Stomach smooth muscle (tissue), 2 donors: ENCODE data around the gene RALY.

Experiments
- H3K27ac ChIP-seq: one replicate; pipeline ENCODE4 v1.7.0; 2013; ENCODE audit warnings: mild to moderate bottlenecking, low read length, inconsistent platforms
- H3K27me3 ChIP-seq, 2 donors: one replicate each; pipeline ENCODE4 v1.7.0; 2013; ENCODE audit warnings: low read length in 2 of 2; ENCODE audit not compliant: insufficient read depth in 2 of 2, control insufficient read depth in 1 of 2
- H3K36me3 ChIP-seq, 2 donors: one replicate each; pipeline ENCODE4 v1.7.0; 2013; ENCODE audit warnings: low read length in 2 of 2; ENCODE audit not compliant: control insufficient read depth in 2 of 2, insufficient read depth in 2 of 2
- H3K4me1 ChIP-seq: one replicate; pipeline ENCODE4 v1.7.0; 2013; ENCODE audit warnings: low read length; ENCODE audit not compliant: control insufficient read depth, insufficient read depth
- H3K4me3 ChIP-seq, 2 donors: one replicate each; pipeline ENCODE4 v1.7.0; 2013; ENCODE audit warnings: low read length in 2 of 2
- H3K9ac ChIP-seq, 2 donors: one replicate each; pipeline ENCODE4 v1.7.0; 2013; ENCODE audit warnings: low read length in 2 of 2, mild to moderate bottlenecking in 1 of 2
- H3K9me3 ChIP-seq, 2 donors: one replicate each; pipeline ENCODE4 v1.7.0; 2013; ENCODE audit warnings: low read length in 2 of 2; ENCODE audit not compliant: control insufficient read depth in 2 of 2
- donor health status: healthy.
- donor health status: Pancreatic carcinoma.

RALY gene

GRCh38 chr20:34030456-34030855 is 36.7 kb downstream of the RALY start:
- H3K9ac ChIP-seq: no peak overlapping the region
- H3K27ac ChIP-seq: no peak overlapping the region
- H3K9me3 ChIP-seq: no peaks in the 10 kb centered on the region
- H3K4me3 ChIP-seq: no peak overlapping the region
- peaks cover 7 to 11% of the 10 kb centered on the region in 2 donors for H3K36me3 ChIP-seq
- H3K27me3 ChIP-seq: no peaks in the 10 kb centered on the region
- H3K4me1 ChIP-seq: peaks cover 9% of the 10 kb centered on the region

GRCh38 chr20:34033903-34034302 is 40.2 kb downstream of the RALY start:
- peaks cover 7 to 11% of the 10 kb centered on the region in 2 donors for H3K36me3 ChIP-seq

GRCh38 chr20:34037121-34037520 is 43.4 kb downstream of the RALY start:
- Histone ChIP-seq H3K27me3 (no peaks in the 10 kb centered on the region), H3K4me1 (peaks cover 11% of the 10 kb centered on the region), H3K27ac (no peak overlapping the region), H3K4me3 (no peak overlapping the region), H3K36me3 (peaks cover 4 to 7% of the 10 kb centered on the region in 2 donors), H3K9ac (no peak overlapping the region), H3K9me3 (no peaks in the 10 kb centered on the region)

More at GRCh38 chr20:34033903-34034302, 40.2 kb downstream of the RALY start:
- Histone ChIP-seq H3K4me3 (no peak overlapping the region), H3K9ac (no peak overlapping the region), H3K9me3 (no peaks in the 10 kb centered on the region), H3K4me1 (peaks cover 6% of the 10 kb centered on the region), H3K27ac (no peak overlapping the region), H3K27me3 (no peaks in the 10 kb centered on the region)

- no peak overlapping the region for H3K4me3 ChIP-seq
- H3K9ac ChIP-seq: no peak overlapping the region
- H3K27ac ChIP-seq: no peak overlapping the region
- peaks cover 4 to 7% of the 10 kb centered on the region in 2 donors for H3K36me3 ChIP-seq
- H3K9me3 ChIP-seq: no peaks in the 10 kb centered on the region
- no peaks in the 10 kb centered on the region for H3K27me3 ChIP-seq
- peaks cover 11% of the 10 kb centered on the region for H3K4me1 ChIP-seq
Measured at GRCh38 chr20:34037767-34038166, 44.1 kb downstream of the RALY start.

GRCh38 chr20:34040300-34040995 is 46.7 kb downstream of the RALY start:
- Histone ChIP-seq H3K27me3 (no peaks in the 10 kb centered on the region), H3K9me3 (no peaks in the 10 kb centered on the region), H3K4me3 (no peak overlapping the region), H3K9ac (no peak overlapping the region), H3K4me1 (peaks cover 19% of the 10 kb centered on the region), H3K36me3 (peaks cover 0 to 2% of the 10 kb centered on the region in 2 donors), H3K27ac (no peak overlapping the region)

- peaks cover 0 to 2% of the 10 kb centered on the region in 2 donors for H3K36me3 ChIP-seq
- H3K9me3 ChIP-seq: no peaks in the 10 kb centered on the region
- no peaks in the 10 kb centered on the region for H3K27me3 ChIP-seq
- no peak overlapping the region for H3K4me3 ChIP-seq
- no peak overlapping the region for H3K9ac ChIP-seq
- H3K27ac ChIP-seq: no peak overlapping the region
- H3K4me1 ChIP-seq: peaks cover 24% of the 10 kb centered on the region
Measured at GRCh38 chr20:34041226-34041625, 47.5 kb downstream of the RALY start.

- H3K9me3 ChIP-seq: no peaks in the 10 kb centered on the region
- no peak overlapping the region for H3K9ac ChIP-seq
- no peak overlapping the region for H3K27ac ChIP-seq
- H3K4me1 ChIP-seq: peaks cover 21% of the 10 kb centered on the region
- H3K36me3 ChIP-seq: peaks cover 0 to 2% of the 10 kb centered on the region in 2 donors
- no peak overlapping the region for H3K4me3 ChIP-seq
- H3K27me3 ChIP-seq: no peaks in the 10 kb centered on the region
Measured at GRCh38 chr20:34042262-34042661, 48.6 kb downstream of the RALY start.

GRCh38 chr20:34043025-34043424 is 49.3 kb downstream of the RALY start:
- Histone ChIP-seq H3K36me3 (peaks cover 0 to 2% of the 10 kb centered on the region in 2 donors), H3K4me3 (no peak overlapping the region), H3K9me3 (no peaks in the 10 kb centered on the region), H3K4me1 (peaks cover 18% of the 10 kb centered on the region), H3K27ac (no peak overlapping the region), H3K9ac (no peak overlapping the region), H3K27me3 (no peaks in the 10 kb centered on the region)

GRCh38 chr20:34045294-34045693 is 51.6 kb downstream of the RALY start:
- Histone ChIP-seq H3K4me1 (peaks cover 19% of the 10 kb centered on the region), H3K4me3 (no peak overlapping the region)

GRCh38 chr20:34045930-34046725 is 52.4 kb downstream of the RALY start:
- H3K27ac ChIP-seq: no peak overlapping the region
- H3K4me1 ChIP-seq: peaks cover 18% of the 10 kb centered on the region
- no peaks in the 10 kb centered on the region for H3K27me3 ChIP-seq
- no peak overlapping the region for H3K9ac ChIP-seq
- peaks cover 0 to 2% of the 10 kb centered on the region in 2 donors for H3K36me3 ChIP-seq
- H3K4me3 ChIP-seq: no peak overlapping the region
- no peaks in the 10 kb centered on the region for H3K9me3 ChIP-seq

More at GRCh38 chr20:34045294-34045693, 51.6 kb downstream of the RALY start:
- Histone ChIP-seq H3K36me3 (peaks cover 0 to 2% of the 10 kb centered on the region in 2 donors), H3K9ac (no peak overlapping the region), H3K27me3 (no peaks in the 10 kb centered on the region), H3K9me3 (no peaks in the 10 kb centered on the region), H3K27ac (no peak overlapping the region)
